Measurements from ENCODE around the gene IL20.

The IL20 gene

GRCh38 chr1:206905295-206906164 is 40.1 kb downstream of the IL20 start:
- DNase-seq = peak; percentile 11

GRCh38 chr1:206907304-206907991 is 42.0 kb downstream of the IL20 start:
- no peak for DNase-seq

- DNase-seq = no peak
Observed at GRCh38 chr1:206908038-206908437, 42.6 kb downstream of the IL20 start.

GRCh38 chr1:206909161-206909882 is 43.9 kb downstream of the IL20 start:
- DNase-seq = peak; percentile 55

GRCh38 chr1:206909883-206910318 is 44.5 kb downstream of the IL20 start:
- DNase-seq = no peak

- peak; percentile 68 for DNase-seq
Observed at GRCh38 chr1:206911064-206911663, 45.7 kb downstream of the IL20 start.

- peak; percentile 78 for DNase-seq
Observed at GRCh38 chr1:206912445-206913095, 47.1 kb downstream of the IL20 start.

GRCh38 chr1:206913766-206914537 is 48.5 kb downstream of the IL20 start:
- DNase-seq = no peak

- DNase-seq = no peak
Observed at GRCh38 chr1:206915030-206915735, 49.8 kb downstream of the IL20 start.

- DNase-seq = no peak
Observed at GRCh38 chr1:206916000-206916709, 50.7 kb downstream of the IL20 start.

- DNase-seq = no peak
Observed at GRCh38 chr1:206918076-206918475, 52.7 kb downstream of the IL20 start.

Measured in CD4-positive, alpha-beta T cell treated with Interleukin-21 for 1 hour (primary cell).